ENCODE results near the gene CD33. TPM values are rescaled to one million over a fixed set of nuclear protein-coding genes. Genes with fewer than 3 reads are reported as not detected.

The CD33 gene
- total and polyA plus RNA-seq, 10 donors = 9.6 to 77.8 (median 54.7) TPM

- Histone ChIP-seq H3K27me3 (replicated peaks in 1 of 7) (peaks cover 0 to 44% (median 11%) of the 10 kb centered on the region in 7 donors), H3K36me3 (no peaks in the 10 kb centered on the region), H3K27ac (no peak overlapping the region), H3K4me1 (peaks cover 0 to 5% (median 0%) of the 10 kb centered on the region in 6 donors), H3K9me3 (no peaks in the 10 kb centered on the region), H3K4me3 (no peak overlapping the region)
- no peak for TF ChIP-seq CTCF (IDR thresholded peaks at IDR 0.05 in 8 of 11, conservative IDR thresholded peaks at IDR 0.05 in 3 of 11)
- no peak for TF ChIP-seq POLR2AphosphoS5 (IDR thresholded peaks at IDR 0.05)
- no peak for TF ChIP-seq POLR2A (IDR thresholded peaks at IDR 0.05)
- no peak for DNase-seq
- intact Hi-C loops (cut with DNase I; ENCODE audit: low total_unique reads) = no loop called here
- 83 to 90% (median 87%) methylated on average over 2 of the region's 2 CpGs for WGBS, 5 donors
These were observed 36.7 kb upstream of the CD33 start for GRCh38 chr19:51188227-51188559.

DNA sequence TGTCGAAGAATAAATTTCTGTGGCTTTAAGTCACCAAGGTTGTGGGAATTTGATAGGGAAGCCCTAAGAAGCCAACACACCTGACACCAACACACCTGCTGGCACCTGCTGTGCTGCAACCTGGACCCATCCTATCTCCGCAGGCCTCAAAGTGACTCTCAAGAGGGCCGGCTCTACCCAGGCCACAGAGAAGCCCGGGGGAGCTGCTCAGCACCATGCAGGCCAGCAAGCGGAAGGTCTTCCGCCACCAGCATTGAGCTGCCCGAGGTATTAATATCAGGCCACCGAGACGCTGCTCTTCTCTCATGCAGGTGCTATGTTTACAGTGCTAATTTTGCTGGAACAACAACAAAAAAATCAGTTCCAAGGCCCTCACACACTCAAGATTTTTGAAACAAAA, 32.2 kb upstream of the CD33 start:
- no peaks in the 10 kb centered on the region for H3K36me3 ChIP-seq
- WGBS, 5 donors = 90 to 95% (median 92%) methylated on average over 7 to 9 of the region's 9 CpGs
- no peaks in the 10 kb centered on the region for H3K4me1 ChIP-seq
- no peak for TF ChIP-seq POLR2AphosphoS5 (IDR thresholded peaks at IDR 0.05)
- no peak for TF ChIP-seq CTCF (IDR thresholded peaks at IDR 0.05 in 8 of 11, conservative IDR thresholded peaks at IDR 0.05 in 3 of 11)
- no peak for TF ChIP-seq POLR2A (IDR thresholded peaks at IDR 0.05)
- no peak overlapping the region for H3K4me3 ChIP-seq
- no peak overlapping the region for H3K27ac ChIP-seq
- no peak for DNase-seq
- intact Hi-C loops (cut with DNase I; ENCODE audit: low total_unique reads) = no loop called here
- peaks cover 0 to 16% (median 0%) of the 10 kb centered on the region in 7 donors for H3K27me3 ChIP-seq (replicated peaks in 1 of 7)
- no peaks in the 10 kb centered on the region for H3K9me3 ChIP-seq

GRCh38 chr19:51194527-51195315, 30.2 kb upstream of the CD33 start:
- TF ChIP-seq CTCF (IDR thresholded peaks at IDR 0.05 in 8 of 11, conservative IDR thresholded peaks at IDR 0.05 in 3 of 11) = no peak
- no peak for TF ChIP-seq POLR2A (IDR thresholded peaks at IDR 0.05)
- no peak for TF ChIP-seq POLR2AphosphoS5 (IDR thresholded peaks at IDR 0.05)
- Histone ChIP-seq H3K27ac (no peak overlapping the region), H3K27me3 (replicated peaks in 1 of 7) (peaks cover 0 to 34% (median 0%) of the 10 kb centered on the region in 7 donors), H3K4me3 (no peak overlapping the region), H3K9me3 (no peaks in the 10 kb centered on the region), H3K4me1 (no peaks in the 10 kb centered on the region), H3K36me3 (no peaks in the 10 kb centered on the region)
- intact Hi-C loops (cut with DNase I; ENCODE audit: low total_unique reads) = no loop called here
- 59 to 72% (median 66%) methylated on average over 18 to 21 of the region's 21 CpGs for WGBS, 5 donors
- no peak for DNase-seq

DNA sequence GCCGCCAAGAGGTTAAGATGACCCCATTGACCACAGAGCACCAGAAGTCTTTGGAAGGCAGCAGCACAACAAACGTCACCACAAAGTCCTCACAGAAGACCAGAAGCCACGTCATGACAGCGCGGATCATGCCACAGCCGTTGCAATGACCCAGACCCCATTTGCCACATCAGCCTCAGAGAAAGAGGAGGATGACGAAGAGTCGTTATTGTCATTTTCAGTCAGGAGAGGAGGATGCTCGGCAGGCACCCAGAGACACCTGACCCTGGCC, 29.6 kb upstream of the CD33 start:
- no peak overlapping the region for H3K27ac ChIP-seq
- WGBS, 5 donors = 78 to 93% (median 85%) methylated on average over 9 of the region's 9 CpGs
- no peaks in the 10 kb centered on the region for H3K4me1 ChIP-seq
- intact Hi-C loops (cut with DNase I; ENCODE audit: low total_unique reads) = no loop called here
- no peak overlapping the region for H3K4me3 ChIP-seq
- TF ChIP-seq CTCF (IDR thresholded peaks at IDR 0.05 in 8 of 11, conservative IDR thresholded peaks at IDR 0.05 in 3 of 11) (no peak), POLR2AphosphoS5 (IDR thresholded peaks at IDR 0.05) (no peak), POLR2A (IDR thresholded peaks at IDR 0.05) (no peak)
- H3K9me3 ChIP-seq = no peaks in the 10 kb centered on the region
- no peaks in the 10 kb centered on the region for H3K36me3 ChIP-seq
- peaks cover 0 to 39% (median 0%) of the 10 kb centered on the region in 7 donors for H3K27me3 ChIP-seq (replicated peaks in 1 of 7)
- no peak for DNase-seq
